ENCODE results near the gene MB21D2.

DNA sequence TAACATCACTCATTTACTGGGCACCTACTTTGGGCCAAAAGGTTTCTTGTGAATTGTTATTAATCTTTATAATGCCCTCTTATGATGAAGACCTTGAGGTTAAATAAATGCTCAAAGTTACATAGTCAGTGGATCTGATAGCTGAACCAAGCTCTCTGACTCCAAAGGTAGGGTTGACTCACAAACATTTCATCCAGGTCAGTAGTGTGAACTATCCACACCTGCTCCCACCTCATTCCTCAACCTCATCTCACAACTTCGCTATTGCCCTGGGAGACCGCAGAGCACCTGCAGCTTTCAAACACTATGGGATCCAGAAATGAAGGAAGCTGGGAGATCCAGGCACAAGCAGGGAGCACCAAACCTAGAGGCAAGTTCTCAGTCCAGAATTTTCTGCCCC is 96.5 kb downstream of the MB21D2 start:
- TF ChIP-seq POLR2A (IDR thresholded peaks at IDR 0.05; ENCODE audit: low read depth, low read length) = no peak
- TF ChIP-seq POLR2AphosphoS5 (IDR thresholded peaks at IDR 0.05; ENCODE audit: low read depth, low read length) = no peak
- no peak for TF ChIP-seq TAF1 (IDR thresholded peaks at IDR 0.05; ENCODE audit: low read depth, low read length)
